B cell (primary cell): ENCODE measurements around the gene WASHC3.

ENCODE experiments used
- CTCF ChIP-seq: fragments of 200-600 bp; IDR thresholded peaks from one replicate; pipeline ENCODE4 v1.8.0; 2022; ENCODE audit warnings: antibody characterized with exemption, mild to moderate bottlenecking
- EZH2 ChIP-seq: IDR thresholded peaks from 2 replicates; pipeline ENCODE4 v1.6.1; 2012; ENCODE audit warnings: borderline replicate concordance, low read depth, mild to moderate bottlenecking, moderate library complexity, low read length; ENCODE audit not compliant: insufficient read depth, poor library complexity, severe bottlenecking

GRCh38 chr12:102031852-102032251 is 29.9 kb downstream of the WASHC3 start:
- no peak for TF ChIP-seq CTCF
- no peak for TF ChIP-seq EZH2
